HG02970 (cell line): ENCODE measurements around the gene GRID1.
A peak's percentile ranks its signal among the peaks of the same experiment; 100 is the strongest.
"Not testable (repeated sequence)": the region's sequence is repeated elsewhere in the genome, so short reads cannot be mapped to it uniquely, and the experiment has no call there.

ENCODE experiments used
- ATAC-seq: cut with Tn5 transposase; IDR thresholded peaks from one replicate; pipeline ENCODE4 v1.9.1; 2021; ENCODE audit warnings: mild to moderate bottlenecking, moderate library complexity, moderate number of reproducible peaks; ENCODE audit not compliant: unreplicated experiment, low FRiP score

The GRID1 gene

GRCh38 chr10:86392723-86393094, 26.1 kb upstream of the GRID1 start:
- ATAC-seq: no peak

- no peak for ATAC-seq
Observed at GRCh38 chr10:86391986-86392722, 25.6 kb upstream of the GRID1 start.

GRCh38 chr10:86391236-86391840, 24.7 kb upstream of the GRID1 start:
- no peak for ATAC-seq

- no peak for ATAC-seq
Observed at GRCh38 chr10:86390337-86391120, 23.9 kb upstream of the GRID1 start.

GRCh38 chr10:86389441-86390193, 23.0 kb upstream of the GRID1 start:
- ATAC-seq: peak; percentile 59

GRCh38 chr10:86389109-86389440, 22.5 kb upstream of the GRID1 start:
- not testable (repeated sequence) for ATAC-seq

GRCh38 chr10:86388119-86388704, 21.6 kb upstream of the GRID1 start:
- ATAC-seq: no peak

- no peak for ATAC-seq
Observed at GRCh38 chr10:86387178-86387794, 20.7 kb upstream of the GRID1 start.

GRCh38 chr10:86385806-86386205, 19.2 kb upstream of the GRID1 start:
- no peak for ATAC-seq

GRCh38 chr10:86377797-86378146, 11.2 kb upstream of the GRID1 start:
- no peak for ATAC-seq

- peak; percentile 90 for ATAC-seq
Observed at GRCh38 chr10:86376852-86377796, 10.5 kb upstream of the GRID1 start.

GRCh38 chr10:86376403-86376802, 9.8 kb upstream of the GRID1 start:
- no peak for ATAC-seq

- no peak for ATAC-seq
Observed at GRCh38 chr10:86375204-86375603, 8.6 kb upstream of the GRID1 start.

- ATAC-seq: no peak
Observed at GRCh38 chr10:86374664-86375063, 8.1 kb upstream of the GRID1 start.

- ATAC-seq: no peak
Observed at GRCh38 chr10:86373828-86374227, 7.2 kb upstream of the GRID1 start.

- no peak for ATAC-seq
Observed at GRCh38 chr10:86373251-86373650, 6.7 kb upstream of the GRID1 start.

GRCh38 chr10:86372784-86373239, 6.2 kb upstream of the GRID1 start:
- no peak for ATAC-seq

GRCh38 chr10:86372119-86372783, 5.7 kb upstream of the GRID1 start:
- ATAC-seq: no peak

- ATAC-seq: no peak
Observed at GRCh38 chr10:86371691-86372090, 5.1 kb upstream of the GRID1 start.
